Non-pigmented ciliary epithelial cell (primary cell): ENCODE results near the gene DQX1.
A peak's percentile ranks its signal among the peaks of the same experiment; 100 is the strongest.

ENCODE experiments used
- DNase-seq: peaks from one replicate; pipeline ENCODE4 v3.0.0-alpha.2; 2010; ENCODE audit warnings: low read depth

DQX1 gene

GRCh38 chr2:74532222-74532621 is 6.2 kb upstream of the DQX1 start:
- DNase-seq, result no peak

DNA sequence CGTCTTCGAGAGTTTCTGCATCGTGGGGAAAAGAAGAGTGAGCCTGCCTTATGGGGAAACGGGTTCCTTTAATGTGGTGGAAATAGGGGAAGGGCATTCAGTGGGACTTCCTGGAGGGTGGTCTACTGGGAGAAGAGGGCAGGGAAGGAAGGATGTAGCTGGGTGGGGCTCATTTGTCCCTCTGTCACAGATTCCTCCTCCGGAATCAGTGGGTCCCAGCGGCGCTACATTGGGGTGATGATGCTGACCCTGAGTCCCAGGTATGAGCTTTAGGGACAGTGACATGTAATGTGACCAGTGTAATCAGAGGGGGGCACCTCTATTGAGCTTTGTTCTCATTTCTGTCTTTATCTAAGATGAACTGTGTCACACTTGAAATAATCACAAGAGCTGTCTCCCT is 5.6 kb upstream of the DQX1 start:
- no peak for DNase-seq

DNA sequence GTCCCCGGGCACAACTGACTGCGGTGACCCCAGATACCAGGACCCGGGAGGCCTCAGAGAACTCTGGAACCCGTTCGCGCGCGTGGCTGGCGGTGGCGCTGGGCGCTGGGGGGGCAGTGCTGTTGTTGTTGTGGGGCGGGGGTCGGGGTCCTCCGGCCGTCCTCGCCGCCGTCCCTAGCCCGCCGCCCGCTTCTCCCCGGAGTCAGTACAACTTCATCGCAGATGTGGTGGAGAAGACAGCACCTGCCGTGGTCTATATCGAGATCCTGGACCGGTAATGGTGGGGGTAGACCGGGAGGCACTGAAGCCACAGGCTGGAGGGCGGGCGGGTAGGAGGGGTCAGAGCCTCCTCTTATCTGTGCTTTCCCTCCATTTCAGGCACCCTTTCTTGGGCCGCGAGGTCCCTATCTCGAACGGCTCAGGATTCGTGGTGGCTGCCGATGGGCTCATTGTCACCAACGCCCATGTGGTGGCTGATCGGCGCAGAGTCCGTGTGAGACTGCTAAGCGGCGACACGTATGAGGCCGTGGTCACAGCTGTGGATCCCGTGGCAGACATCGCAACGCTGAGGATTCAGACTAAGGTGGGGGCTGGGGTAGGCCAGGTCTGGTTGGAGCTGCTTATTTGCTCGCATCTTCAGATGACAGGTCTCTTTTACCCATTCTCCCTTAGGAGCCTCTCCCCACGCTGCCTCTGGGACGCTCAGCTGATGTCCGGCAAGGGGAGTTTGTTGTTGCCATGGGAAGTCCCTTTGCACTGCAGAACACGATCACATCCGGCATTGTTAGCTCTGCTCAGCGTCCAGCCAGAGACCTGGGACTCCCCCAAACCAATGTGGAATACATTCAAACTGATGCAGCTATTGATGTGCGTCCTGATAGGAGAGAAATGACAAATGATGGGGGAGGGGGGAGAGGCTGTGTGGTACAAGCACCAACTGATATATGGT is 4.5 kb upstream of the DQX1 start:
- no peak for DNase-seq

GRCh38 chr2:74529357-74530238 is 3.6 kb upstream of the DQX1 start, which contains the start of the genes AUP1 and HTRA2:
AUP1 (minus strand) TSS chr2:74529706; CDS start chr2:74529629, 77 bp downstream.
HTRA2 (plus strand) TSS chr2:74529933; CDS start chr2:74530007, 74 bp downstream.
- DNase-seq, result peak; percentile 96

DNA sequence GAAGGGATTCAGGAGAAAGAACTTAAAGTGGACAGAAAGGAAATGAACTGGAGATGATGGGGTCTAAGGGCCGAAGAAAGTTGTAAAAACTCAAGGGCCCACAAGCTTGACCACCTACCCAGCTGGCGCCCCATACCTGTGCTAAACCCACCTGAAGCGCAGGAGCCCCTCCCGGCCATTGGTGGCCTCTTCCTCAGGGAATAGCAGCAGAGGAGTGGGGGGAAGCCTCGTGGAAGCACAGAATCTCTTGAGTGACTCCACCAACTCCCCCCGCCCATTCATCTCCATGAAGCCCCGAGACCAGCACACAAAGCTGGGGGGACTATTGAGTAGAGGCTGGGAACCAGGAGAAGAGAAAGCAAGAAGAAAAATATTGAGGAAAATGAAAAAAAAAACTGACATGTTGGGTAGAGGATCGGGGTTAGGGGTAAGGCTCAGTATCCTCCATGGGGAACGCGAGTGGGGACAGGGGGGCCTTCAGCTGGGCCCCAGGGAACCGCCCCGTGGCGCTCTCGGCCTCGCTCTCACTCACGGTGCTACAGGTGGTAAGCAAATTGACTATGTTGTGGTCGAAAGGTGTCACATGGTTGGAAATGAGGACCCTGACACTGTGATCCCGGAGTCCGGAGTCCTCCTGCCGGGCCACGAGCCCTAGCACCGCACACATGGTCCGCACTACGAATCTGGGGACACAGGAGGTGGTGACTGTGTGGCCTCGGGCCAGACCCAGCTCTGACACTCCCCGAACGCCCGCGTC is 2.7 kb upstream of the DQX1 start:
- DNase-seq, result no peak

GRCh38 chr2:74527741-74528140 is 1.7 kb upstream of the DQX1 start:
- no peak for DNase-seq

DNA sequence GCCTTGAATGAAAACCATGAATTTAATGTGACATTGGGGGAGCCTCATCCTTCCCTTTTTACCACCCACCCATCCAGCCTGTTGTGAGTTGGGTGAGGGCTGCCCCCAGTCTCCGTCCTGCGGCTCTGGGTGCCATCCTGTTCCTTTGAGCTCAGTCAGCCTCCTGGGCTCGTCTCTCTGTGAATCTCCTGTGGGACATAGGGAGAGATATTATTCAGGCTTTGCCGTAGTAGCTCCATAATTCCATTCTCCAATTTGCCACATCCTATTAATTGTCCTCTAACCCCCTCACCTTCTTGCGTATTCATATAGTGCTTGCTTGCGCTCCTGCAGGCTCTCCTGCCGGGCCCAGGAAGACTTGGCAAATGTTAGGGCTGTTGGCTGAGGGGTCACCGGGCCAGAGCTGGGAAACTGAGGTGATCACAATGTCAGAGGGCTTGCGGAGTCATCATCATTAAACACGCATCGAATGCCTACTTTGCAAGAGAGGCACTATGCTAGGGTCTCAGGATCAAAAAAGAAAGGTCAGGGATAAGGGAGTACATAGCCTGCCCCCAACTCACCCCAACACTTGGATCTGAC is 709 bp upstream of the DQX1 start:
- no peak for DNase-seq

GRCh38 chr2:74524955-74525716 is 895 bp downstream of the DQX1 start:
- no peak for DNase-seq

DNA sequence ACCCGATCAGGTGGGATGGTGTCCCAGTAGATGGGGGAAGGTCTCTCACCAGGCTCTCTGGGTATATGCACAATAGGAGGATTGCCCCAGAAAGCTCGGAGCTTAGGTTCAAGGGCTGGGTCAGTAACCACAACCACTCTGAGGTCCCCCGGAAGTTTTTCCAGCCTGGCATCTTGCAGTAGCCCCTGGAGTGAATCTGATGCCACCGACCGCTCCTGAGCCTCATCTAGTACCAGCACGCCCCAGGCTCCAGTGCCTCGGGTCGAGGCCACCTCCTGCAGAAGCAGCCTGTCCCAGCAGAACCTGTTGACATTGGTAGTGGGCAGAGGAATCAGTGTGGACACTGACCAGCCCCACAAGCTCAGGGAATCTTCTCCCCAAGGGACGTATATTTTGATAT is 2.0 kb downstream of the DQX1 start:
- no peak for DNase-seq

DNA sequence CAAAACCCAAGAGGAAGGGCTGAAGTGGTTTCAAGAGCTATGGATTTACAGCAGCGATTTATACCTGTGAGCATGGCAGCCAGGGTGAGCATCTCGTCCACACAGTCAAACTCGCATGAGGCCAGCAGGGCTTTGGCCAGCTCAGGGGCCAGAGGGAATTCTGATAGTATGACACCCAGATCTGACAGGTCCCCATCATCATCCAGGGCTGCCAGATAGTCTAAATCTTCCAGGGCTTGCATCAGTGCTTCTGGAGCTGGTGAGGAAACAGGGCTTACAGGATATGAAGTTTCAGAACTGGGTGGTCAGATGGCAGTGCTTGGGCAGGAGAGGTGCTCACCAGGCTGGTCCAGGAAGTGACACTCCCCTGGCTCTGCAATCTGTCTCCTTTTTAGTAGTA is 3.5 kb downstream of the DQX1 start:
- no peak for DNase-seq

DNA sequence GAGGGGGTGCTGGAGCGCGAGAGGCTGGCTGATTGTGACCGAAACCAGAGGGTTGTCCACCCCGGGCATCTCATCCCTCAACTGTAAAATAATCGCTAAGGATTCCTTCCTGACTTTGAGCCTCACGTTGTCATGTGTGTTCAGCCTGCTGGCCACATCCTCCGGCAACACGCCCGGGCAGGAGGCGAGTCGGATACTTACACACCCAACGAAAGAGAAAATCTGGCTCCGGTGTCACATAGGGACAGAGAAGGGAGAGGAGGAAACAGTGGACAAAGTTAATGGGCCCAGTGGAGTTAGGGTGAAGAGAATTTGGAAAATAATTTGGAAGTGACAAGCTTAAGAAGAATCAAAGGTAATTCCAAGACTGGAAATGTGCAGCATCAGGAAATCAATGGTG is 9.4 kb downstream of the DQX1 start:
- DNase-seq, result no peak

DNA sequence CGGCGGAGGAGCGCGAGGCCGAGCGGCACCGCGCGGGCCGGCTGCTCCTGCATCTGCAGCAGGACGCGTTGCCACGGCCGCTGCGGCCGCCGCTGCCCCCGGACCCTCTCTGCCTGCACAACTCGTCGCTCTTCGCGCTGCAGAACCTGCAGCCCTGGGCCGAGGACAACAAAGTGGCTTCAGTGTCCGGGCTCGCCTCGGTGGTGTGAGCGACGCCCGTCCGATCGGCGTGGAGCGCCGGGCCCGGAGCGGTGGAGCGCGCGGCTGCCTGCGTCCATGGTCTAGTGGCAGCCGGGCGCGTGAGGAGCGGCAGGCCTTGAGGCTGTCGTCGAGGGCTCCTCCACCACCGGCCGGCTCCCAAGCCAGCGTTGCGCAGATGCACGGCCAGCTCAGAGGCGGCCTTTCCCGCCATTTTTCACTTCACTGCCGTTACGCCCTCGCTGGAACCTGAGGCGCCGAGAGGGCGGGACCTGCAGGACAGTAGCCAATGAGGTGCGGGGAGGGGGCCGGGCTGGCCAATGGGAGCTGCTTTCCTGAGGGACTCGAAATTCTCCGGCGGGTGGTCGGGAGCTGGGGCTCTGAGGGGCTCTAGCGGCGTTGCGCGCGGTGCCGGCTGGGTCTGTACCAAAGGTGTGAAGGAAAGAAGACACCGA is 9.9 kb downstream of the DQX1 start:
- DNase-seq, result no peak

GRCh38 chr2:74515271-74515980 is 10.6 kb downstream of the DQX1 start:
- DNase-seq, result no peak

DNA sequence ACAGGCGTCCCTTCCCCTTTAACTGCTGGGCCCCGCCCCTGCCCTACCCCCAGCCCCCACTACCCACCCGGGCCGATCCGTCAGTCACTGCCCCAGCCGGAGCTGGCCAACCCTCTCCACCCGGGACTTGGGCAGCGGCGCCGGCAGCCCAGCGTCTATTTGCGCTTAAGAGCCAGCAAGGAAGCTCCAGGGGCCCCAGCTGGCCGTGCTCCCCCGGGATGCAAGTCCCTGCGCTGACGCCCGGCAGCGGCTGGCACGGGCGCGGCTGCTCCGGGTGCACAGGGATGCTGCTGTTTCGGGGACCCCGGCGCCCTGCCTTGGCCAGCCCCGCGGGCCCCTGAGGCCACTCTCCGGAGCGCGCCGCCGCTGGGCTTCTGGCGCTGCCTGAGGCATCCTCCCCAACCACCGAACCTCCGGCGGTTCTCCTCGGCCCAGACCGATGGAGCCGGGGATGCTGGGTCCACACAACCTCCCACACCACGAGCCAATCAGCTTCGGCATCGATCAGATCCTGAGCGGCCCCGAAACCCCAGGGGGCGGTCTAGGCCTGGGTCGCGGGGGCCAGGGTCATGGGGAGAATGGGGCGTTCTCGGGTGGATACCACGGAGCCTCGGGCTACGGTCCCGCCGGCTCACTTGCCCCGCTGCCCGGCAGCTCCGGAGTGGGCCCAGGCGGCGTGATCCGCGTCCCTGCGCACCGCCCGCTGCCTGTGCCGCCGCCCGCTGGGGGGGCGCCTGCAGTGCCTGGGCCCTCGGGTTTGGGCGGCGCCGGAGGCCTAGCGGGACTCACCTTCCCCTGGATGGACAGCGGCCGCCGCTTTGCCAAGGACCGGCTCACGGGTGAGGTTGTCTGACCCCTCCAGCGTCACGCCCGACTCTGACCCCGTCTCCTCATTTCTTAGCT is 11.4 kb downstream of the DQX1 start, which contains the start of gene TLX2:
TSS of gene TLX2 (plus strand) at position 83 of the 903 bp plus-strand sequence. CDS start at position 440, 357 bp downstream.
- DNase-seq, result no peak

- no peak for DNase-seq
Observed at GRCh38 chr2:74513605-74514367, 12.2 kb downstream of the DQX1 start.

GRCh38 chr2:74512744-74513604 is 13.1 kb downstream of the DQX1 start:
- no peak for DNase-seq
